GM18508 (cell line): Measurements from ENCODE around the gene VEGFD.
"Not testable (repeated sequence)": the region's sequence is repeated elsewhere in the genome, so short reads cannot be mapped to it uniquely, and the experiment has no call there.

ENCODE experiments used
- ATAC-seq: cut with Tn5 transposase; IDR thresholded peaks from one replicate; pipeline ENCODE4 v1.9.1; 2021; ENCODE audit warnings: moderate number of reproducible peaks; ENCODE audit not compliant: insufficient read depth, unreplicated experiment

The VEGFD gene

DNA sequence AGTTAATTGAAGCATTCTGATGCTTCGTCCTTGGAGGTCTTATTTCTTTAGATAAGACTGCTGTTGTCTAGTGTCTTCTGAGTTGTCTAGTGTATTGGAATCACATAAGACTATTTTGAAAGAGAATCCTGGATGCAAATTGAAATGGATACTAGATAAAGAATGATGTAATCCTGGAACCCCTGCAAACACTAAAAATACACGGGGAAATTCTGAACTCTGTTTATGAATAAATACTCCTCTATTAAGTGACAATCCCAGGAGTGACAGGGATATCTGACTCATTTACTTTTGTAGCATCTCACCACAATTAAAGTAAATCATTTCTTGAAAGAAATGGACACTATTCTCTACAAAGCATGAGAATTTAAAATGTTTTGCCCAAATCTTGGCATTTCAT is 69.7 kb downstream of the VEGFD start:
- ATAC-seq = no peak

DNA sequence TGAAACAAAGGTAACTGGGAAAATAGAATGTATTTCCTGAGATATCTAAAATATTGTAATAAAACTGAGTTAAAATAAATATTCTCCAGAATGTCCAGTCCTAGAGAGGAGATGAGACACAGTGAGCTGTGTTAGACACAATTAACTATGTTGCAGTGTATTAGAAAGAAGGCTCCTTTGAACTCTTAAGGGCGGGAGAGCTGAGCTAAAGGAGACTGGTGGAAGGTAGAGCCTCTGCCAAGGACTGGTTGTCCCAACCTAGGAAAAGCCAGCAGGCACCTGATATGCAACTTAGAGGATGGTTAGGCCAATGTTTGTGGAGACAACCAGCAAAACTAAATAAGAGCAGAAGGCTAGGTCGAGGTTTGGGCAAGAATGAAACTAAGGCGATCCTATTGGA is 73.1 kb downstream of the VEGFD start:
- ATAC-seq = no peak

DNA sequence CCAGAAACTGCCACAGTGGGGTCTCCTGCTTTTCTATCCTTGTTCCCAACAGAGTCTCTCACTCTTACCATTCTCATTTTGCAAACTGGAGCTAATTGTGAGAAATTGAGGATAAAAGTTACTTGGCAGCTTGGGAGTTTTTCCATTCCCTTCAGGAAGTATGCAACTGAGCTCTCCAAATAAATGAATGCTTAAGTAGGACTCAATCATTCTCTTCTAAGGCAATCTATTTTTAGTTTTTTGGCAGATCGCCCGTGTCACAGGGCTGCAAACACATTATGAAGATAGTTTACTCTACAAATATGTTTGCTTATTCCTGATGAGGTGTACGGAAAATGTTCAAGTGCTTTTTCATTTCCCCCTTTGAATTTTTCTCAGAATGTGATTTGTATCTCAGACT is 74.1 kb downstream of the VEGFD start:
- ATAC-seq = no peak

- ATAC-seq = not testable (repeated sequence)
Observed at GRCh38 chrX:15305899-15306298, 78.3 kb downstream of the VEGFD start.

DNA sequence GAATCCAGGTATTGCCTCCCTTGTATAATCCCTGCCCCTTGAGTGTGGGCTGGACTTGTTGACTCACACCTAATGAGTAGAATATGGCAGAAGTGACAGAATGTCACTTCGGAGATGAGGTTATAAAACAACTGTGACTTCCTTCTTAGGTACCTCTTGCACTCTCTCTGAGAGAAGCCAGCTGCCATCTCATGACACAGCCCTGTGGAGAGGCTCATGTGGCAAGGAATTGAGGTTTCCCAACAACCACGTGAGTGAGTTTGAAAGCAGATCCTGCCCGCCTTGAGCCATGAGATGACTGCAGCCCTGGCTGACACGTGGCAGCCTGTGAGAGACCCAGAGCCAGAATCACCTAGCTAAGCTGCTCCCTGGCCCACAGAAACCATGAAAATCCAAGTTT is 82.3 kb downstream of the VEGFD start:
- ATAC-seq = no peak

- no peak for ATAC-seq
Observed at GRCh38 chrX:15299941-15300851, 84.0 kb downstream of the VEGFD start.

- ATAC-seq = no peak
Observed at GRCh38 chrX:15298780-15299179, 85.4 kb downstream of the VEGFD start.

DNA sequence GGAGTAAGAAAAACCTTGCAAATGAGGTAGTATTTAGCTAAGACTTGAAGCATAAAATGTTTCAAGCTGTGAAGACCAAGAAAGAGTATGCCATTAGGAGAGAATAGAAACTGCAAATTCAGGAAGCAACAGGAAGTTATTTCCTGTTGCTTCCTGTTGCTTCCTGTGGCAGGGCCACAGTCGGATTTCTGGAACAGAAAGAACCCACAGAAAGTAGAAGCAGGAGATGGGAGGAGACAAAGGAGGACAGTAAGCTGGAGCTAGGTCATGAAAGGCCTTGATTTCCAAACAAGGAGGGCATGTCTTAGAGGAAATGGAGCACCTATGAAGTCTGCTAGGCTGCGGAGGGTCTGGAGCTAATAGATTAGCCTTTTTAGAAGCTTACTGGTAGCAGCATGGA is 86.0 kb downstream of the VEGFD start:
- ATAC-seq = no peak
